Activated gamma-delta T cell (primary cell): ENCODE data around the gene FKBP10.

Source experiments
- DNase-seq: peaks from one replicate; lab custom pipeline; 2025; lab: John Stamatoyannopoulos, UW

Gene FKBP10

GRCh38 chr17:41782142-41782541 lies 30.7 kb upstream of the FKBP10 start:
- DNase-seq = no peak

- no peak for DNase-seq
Observed at GRCh38 chr17:41784207-41784744, 28.5 kb upstream of the FKBP10 start.

DNA sequence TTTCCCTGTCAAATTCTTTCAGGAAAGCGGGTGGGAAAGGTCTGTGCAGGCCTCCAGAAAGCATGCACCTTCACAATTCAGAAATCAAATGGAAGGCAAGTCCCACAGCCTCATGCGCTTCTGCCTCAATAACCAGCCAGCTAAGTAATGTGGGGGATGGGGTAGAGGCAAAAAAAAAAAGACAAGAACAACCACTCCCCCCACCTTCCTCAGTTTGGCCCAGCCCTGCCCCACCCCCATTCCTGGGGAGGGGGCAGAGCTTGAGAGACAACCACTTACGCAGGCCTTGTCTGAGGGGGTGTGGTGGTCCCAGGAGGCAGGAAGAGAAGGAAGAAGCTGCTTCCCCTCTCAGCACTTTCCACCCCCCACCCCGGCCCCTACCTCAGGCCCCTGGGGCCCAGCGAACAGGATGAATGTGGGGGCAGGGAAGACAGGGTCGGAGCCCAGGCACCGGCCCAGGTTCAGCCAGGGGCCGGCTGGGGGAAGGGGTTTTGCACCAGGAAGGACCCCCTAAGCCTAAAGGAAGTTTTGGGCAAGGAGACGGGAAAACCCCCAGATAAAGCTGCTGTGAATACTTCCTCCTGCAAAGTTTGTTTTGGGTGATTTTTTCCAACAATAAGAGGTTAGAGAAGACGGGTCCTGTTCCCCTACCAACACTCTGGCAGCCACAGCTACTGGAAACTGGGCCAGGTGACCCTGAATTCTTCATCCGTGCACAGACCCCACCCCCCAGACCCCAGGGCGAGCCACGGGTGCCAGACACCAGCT lies 27.5 kb upstream of the FKBP10 start:
- DNase-seq = no peak

DNA sequence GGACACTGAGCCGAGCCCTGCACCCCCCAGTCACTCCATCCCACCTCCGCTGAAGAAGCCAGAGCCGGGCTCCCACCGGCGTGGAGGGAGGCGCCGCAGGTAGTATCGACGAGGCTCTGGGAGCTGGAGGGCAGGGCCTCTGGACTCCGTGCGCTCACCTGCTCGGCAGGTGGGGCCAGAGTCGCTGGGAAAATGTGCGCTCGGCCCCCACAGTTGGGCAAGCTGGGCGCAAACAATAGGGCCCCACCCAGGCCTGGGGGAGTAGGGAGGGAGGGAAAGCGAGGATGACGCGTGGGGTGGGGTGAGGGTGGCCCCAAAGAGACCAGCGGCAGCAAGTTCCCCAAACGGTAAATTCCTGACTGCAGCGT lies 27.0 kb upstream of the FKBP10 start:
- no peak for DNase-seq

DNA sequence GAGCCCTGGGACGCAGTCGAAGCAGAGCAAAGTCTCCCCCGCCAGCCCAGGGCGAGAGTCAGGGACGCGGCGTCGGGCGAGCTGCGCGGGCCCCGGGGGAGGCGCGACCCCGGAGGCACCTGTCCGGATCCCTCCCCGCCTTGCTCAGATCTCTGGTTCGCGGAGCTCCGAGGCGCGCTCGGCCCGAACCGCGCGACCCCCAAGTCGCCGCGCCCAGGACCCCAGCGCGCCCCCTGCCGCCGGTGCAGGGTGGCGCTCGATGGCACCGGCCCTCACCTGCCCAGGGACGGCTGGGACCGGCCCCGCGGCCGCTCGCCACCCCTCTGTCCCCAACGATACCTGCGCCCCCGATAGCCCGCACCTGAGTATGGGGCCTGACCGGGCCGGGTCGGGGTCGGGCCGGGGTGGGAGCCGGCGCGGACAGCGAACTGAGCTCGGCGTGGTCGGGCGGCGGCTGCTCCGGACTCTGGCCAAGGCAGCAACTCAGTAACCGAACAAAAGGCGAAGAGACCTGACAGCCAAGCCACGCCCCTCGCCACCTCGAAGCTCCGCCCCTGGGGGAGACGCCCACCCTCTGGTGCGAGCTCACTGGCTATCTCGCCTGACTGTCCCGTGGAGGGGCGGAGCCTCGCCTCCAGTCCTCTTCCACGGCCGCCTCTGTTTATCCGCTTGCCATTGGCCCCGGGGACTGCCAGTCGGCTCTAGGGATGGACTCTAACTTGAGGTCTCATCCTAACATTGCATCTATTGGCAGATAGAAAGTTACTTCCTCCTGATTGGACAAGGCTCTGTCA lies 26.4 kb upstream of the FKBP10 start, which contains the start of gene JUP:
TSS of gene JUP (minus strand) at position 485 of the 794 bp plus-strand sequence. CDS start 14,857 bp downstream, outside the sequence.
- DNase-seq = peak; percentile 63

DNA sequence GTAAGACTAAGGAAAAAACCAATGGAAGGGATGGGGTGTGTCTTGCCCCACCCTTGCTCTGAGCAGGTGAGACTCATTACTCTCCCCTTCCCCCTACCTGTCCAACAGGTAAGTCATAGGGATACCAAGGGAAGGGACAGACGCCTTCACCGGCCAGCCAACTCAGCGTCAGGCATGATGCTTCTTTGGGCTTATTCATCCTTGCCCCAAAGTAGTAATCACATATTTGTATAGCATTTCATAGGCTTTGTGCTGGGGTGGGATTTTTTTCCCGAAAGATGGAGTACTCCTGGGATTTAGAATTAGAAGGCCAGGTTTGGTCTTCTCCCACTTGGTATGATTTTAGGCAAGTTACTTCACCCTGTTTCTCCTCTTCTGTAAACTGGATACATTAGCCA lies 25.8 kb upstream of the FKBP10 start:
- no peak for DNase-seq

- DNase-seq = no peak
Observed at GRCh38 chr17:41792845-41793783, 19.7 kb upstream of the FKBP10 start.

- DNase-seq = no peak
Observed at GRCh38 chr17:41793784-41794539, 18.8 kb upstream of the FKBP10 start.

DNA sequence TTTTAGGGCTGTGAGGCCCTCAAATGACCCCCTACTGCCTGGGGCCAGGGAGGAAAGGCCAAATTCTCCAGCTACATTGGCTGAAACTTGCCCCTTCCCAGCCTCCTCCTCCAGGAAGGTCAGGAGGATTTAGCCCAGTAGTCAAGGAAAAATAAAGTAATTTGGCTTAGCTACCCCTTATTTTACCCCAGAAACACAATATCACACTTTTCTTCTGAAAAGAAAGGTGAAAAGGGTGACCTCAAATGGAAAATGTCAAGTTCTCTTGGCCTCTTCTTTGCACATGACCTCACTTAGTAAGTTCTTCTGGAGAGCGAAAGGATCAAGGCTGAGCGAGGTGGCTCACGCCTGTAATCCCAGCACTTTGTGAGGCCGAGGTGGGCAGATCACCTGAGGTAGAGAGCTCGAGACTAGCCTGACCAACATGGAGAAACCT lies 18.2 kb upstream of the FKBP10 start:
- no peak for DNase-seq

- no peak for DNase-seq
Observed at GRCh38 chr17:41796121-41796895, 16.5 kb upstream of the FKBP10 start.

DNA sequence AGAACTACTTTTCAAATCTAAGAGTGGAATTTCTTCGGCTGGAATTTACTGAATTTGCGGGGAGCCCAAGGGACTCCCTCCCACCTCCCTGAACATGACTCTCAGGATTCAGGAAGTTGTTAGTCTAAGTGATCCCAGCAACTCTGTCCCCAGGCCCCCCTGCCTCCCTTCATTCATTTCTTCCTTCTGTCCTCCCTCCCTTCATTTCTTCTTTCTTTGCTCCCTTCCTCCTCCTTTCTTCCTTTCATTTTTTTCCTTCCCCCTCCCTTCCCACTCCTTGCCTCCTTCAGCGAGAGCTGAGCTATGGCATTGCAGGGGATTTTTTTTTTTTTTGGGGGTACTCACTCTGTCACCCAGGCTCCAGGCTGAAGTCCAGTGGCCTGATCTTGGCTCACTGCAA lies 15.4 kb upstream of the FKBP10 start:
- no peak for DNase-seq

- DNase-seq = no peak
Observed at GRCh38 chr17:41799366-41799765, 13.4 kb upstream of the FKBP10 start.

DNA sequence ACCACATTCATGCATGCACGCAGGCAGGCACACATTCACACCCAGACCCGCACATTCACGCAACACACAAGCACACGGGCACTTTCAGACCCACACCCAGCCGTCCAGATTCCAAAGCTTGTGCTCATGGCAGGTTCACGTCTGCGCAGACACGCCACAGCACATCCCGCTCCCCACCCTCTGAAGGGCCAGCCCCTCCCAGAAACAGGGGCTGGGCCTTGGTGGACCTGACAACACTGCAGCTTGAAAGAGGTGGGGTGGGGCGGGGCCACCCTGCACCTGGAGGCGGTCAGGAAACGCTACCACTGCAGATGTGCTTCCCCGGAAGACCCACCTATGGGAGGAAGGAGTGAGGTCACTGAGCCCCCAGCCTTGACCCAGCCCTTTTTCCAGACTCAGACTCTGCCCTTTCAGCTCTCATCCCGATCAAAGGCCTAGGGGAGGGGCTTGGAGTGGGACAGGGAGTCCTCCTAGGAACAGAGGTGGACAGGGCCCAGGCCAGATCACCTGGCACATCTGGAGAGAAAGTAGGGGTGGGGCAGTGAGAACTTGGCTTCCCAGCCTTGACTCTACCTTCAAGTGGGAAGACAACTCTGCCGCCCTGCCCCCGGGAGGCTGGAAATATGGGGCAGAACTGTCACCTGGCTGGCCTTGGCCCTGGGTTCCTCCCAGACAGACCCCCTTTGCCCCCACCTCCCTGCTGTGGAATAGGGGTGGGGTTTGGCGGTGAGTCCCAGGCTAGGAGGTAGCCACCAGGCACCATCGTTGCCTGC lies 12.0 kb upstream of the FKBP10 start:
- DNase-seq = no peak

DNA sequence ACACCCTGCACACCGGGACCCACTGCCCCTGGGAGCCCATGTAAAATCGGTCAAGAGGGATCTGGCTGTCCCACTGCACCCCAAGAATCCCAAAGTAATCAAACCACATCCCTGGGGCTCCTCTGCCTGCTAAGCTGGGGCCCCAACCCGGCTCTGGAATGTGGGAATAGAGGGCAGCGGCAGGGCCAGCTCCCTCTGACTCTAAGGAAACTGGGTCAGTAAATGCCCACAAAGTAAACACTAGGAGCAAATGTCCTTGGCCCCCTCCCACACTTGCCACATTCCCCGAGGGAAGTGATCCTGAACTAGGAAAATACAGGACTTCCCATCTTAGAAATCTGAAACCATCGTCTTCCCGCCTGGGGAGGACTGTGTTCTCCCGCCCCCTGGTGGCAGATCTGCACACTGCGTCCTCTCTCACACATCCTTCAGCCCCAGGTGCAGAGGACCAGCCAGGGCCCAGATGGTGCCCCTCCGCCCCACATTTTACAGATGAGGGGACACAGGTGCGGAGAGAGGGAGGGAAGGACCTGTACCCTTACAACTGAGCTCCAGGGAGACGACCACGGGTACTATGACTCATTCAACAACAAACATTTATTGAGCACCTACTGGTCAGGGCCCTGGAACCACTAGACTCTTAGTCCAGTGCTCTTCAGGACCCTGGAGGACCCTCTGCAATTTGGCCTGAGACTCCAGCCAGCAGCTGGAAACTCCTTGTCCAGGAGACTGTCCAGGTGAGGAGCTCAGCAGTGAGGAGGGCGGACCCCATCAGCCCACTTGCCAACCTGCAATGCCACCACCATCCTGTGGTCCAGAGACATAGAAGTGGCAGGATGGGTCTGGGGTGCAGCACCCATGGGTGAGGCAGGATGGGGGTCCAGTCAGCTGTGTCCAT lies 11.2 kb upstream of the FKBP10 start:
- no peak for DNase-seq

DNA sequence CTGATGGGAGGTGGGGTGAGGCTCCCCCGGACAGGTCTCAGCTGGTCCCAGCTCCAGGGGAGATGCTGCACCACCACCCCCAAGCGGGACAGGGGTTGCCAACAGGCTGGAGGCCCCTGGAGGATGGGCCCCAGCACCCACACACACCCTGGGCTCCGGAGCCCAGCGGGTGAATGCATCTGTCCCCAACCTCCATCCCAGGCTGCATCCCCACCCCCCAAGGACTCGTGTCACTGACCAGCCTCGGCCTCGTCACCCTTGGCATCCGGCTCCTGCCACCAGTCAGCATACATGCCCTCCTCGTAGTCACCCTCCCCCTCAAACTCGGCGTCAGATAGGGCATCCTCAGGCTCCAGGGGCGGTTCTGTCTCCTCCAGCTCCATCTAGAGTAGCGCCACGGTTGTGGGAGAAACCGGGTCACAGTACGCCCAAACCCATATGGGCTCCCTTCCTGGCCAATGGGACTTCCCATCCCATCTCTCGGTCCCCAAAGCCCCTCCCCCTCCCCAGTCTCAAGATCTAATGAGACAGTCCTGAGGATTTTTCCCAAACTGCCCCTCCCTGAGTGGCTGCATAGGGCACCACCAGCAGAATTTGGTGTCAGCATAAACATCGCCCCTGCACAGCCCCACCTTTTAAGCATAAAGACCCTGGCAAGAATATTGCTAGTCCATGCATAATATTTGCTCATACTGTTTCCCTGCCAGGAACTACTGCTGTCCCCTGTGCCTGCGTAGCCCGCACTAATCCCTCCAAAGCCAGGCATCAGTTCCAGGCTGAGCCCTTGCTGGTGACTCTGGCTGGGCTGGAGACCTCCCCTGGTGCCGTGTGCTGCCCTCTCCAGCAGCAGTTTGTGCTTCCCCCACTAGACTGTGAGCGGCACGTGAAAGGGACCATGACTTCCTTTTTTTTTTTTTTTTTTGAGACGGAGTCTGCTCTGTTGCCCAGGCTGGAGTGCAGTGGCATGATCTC lies 9.5 kb upstream of the FKBP10 start:
- DNase-seq = no peak

GRCh38 chr17:41806685-41807445 lies 5.9 kb upstream of the FKBP10 start:
- no peak for DNase-seq
